Measurements from ENCODE around the gene ANKRD37.

DNA sequence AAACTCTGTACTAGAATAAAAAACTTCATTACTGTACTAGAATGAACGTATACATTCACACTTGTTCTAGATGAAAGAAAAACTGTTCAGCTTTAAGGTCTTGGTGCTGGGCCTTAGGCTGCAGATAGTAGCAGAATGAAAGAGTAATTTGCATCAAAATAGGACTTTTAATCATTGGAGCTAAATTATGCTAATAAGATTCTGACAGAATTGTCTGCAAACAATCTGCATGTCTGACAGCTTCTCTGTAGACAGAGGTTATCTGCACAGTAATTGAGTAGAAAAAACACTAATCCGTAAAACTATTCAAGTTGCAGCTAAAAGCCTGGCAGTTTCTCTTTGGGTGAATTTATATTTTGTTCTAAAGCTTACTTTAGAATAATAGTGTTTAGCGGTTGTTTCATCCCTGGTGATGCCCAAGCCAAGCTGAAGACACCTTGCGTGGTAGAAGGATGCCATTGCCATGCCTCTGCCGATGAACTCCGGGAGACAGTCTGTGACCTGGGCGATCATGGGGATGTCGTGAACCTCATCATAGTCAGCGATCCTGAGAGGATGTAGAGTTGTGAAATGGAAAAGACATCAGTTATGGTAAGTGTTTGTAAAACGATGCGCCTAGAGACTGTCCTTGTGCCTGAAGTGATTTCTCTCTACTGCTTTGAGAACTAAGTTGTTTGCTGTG, 26.2 kb upstream of the ANKRD37 start:
- TF ChIP-seq ZNF8 (CRISPR knock-in tag; IDR thresholded peaks at IDR 0.05) (no peak), SNAI2 (CRISPR knock-in tag; IDR thresholded peaks at IDR 0.05) (no peak), PPARA (CRISPR knock-in tag; IDR thresholded peaks at IDR 0.05; ENCODE audit: borderline replicate concordance) (no peak)
